HepG2 (cell line): ENCODE measurements around the gene RTP2. TPM values are rescaled to one million over a fixed set of nuclear protein-coding genes. Genes with fewer than 3 reads are reported as not detected.
A peak's percentile ranks its signal among the peaks of the same experiment; 100 is the strongest.

Source experiments
- ASH2L ChIP-seq: fragments of 300-600, 200-600 bp; sonication (generic); IDR thresholded peaks from 2 replicates; pipeline ENCODE4 v1.7.0; 2017; ENCODE audit warnings: low read depth, mild to moderate bottlenecking, moderate library complexity, mixed read lengths, low read length; ENCODE audit not compliant: insufficient read length
- ATF7 ChIP-seq, 2 experiments: fragments of 450-650 bp in 1 of 2; sonication (generic) in 1 of 2; formaldehyde crosslinking in 1 of 2; IDR thresholded peaks; 2 replicates each; pipeline versions ENCODE4 v1.4.0 to v1.6.1; 2016 to 2020; ENCODE audit warnings: antibody characterized with exemption in 1 of 2, mild to moderate bottlenecking in 1 of 2, missing genetic modification reagents in 1 of 2
- ATM ChIP-seq: fragments of 450-650 bp; IDR thresholded peaks from 2 replicates; pipeline ENCODE4 v1.7.1; 2017; ENCODE audit warnings: mild to moderate bottlenecking, borderline replicate concordance
- GMEB1 ChIP-seq: sonication (generic); formaldehyde crosslinking; IDR thresholded peaks from 2 replicates; pipeline ENCODE4 v1.5.1; 2020; ENCODE audit warnings: missing genetic modification reagents, mild to moderate bottlenecking, borderline replicate concordance
- HCFC1 ChIP-seq: fragments of 150-350 bp; IDR thresholded peaks from 2 replicates; pipeline ENCODE4 v1.6.1; 2014; ENCODE audit warnings: low read depth, low read length
- HES4 ChIP-seq: sonication (generic); formaldehyde crosslinking; IDR thresholded peaks from 2 replicates; pipeline ENCODE4 v1.9.0; 2021; ENCODE audit warnings: mild to moderate bottlenecking, missing genetic modification reagents, borderline replicate concordance
- HNRNPL ChIP-seq: fragments of 200-400 bp; formaldehyde crosslinking; IDR thresholded peaks from 2 replicates; pipeline ENCODE4 v1.6.1; 2017; ENCODE audit warnings: mild to moderate bottlenecking, low read depth, low read length
- HNRNPLL ChIP-seq: fragments of 200-400 bp; formaldehyde crosslinking; IDR thresholded peaks from 2 replicates; pipeline ENCODE4 v1.6.1; 2017; ENCODE audit warnings: mild to moderate bottlenecking, low read depth, low read length; ENCODE audit not compliant: poor library complexity, severe bottlenecking
- KLF15 ChIP-seq: sonication (generic); formaldehyde crosslinking; IDR thresholded peaks from 2 replicates; pipeline ENCODE4 v1.8.1; 2023; ENCODE audit warnings: borderline replicate concordance, mild to moderate bottlenecking, inconsistent platforms, missing genetic modification reagents, mixed read lengths
- MIER3 ChIP-seq: IDR thresholded peaks from 2 replicates; pipeline ENCODE4 v1.6.1; 2016; ENCODE audit warnings: missing compliant biosample characterization, borderline replicate concordance
- NCOA2 ChIP-seq: sonication (generic); formaldehyde crosslinking; IDR thresholded peaks from 2 replicates; pipeline ENCODE4 v1.8.0; 2022; ENCODE audit warnings: inconsistent platforms
- PCBP1 ChIP-seq: fragments of 200-400 bp; formaldehyde crosslinking; IDR thresholded peaks from 2 replicates; pipeline ENCODE4 v1.6.1; 2017; ENCODE audit warnings: mild to moderate bottlenecking, low read depth, low read length, borderline replicate concordance
- PRPF4 ChIP-seq: fragments of 200-400 bp; formaldehyde crosslinking; IDR thresholded peaks from 2 replicates; pipeline ENCODE4 v1.6.1; 2016; ENCODE audit warnings: low read length, low read depth; ENCODE audit not compliant: poor library complexity, severe bottlenecking
- SATB2 ChIP-seq: sonication (generic); formaldehyde crosslinking; IDR thresholded peaks from 2 replicates; pipeline ENCODE4 v1.5.0; 2020; ENCODE audit warnings: missing genetic modification reagents
- SNAI1 ChIP-seq: sonication (generic); formaldehyde crosslinking; IDR thresholded peaks from 2 replicates; pipeline ENCODE4 v1.5.0; 2020; ENCODE audit warnings: mild to moderate bottlenecking, missing genetic modification reagents, borderline replicate concordance
- SP4 ChIP-seq: sonication (generic); formaldehyde crosslinking; IDR thresholded peaks from 2 replicates; pipeline ENCODE4 v1.8.1; 2023; ENCODE audit warnings: mild to moderate bottlenecking, missing genetic modification reagents
- STAT5B ChIP-seq: sonication (generic); formaldehyde crosslinking; IDR thresholded peaks from 2 replicates; pipeline ENCODE4 v1.4.0; 2020; ENCODE audit warnings: missing genetic modification reagents
- TAF15 ChIP-seq: fragments of 200-400 bp; formaldehyde crosslinking; IDR thresholded peaks from one replicate; pipeline ENCODE4 v1.6.1; 2018; ENCODE audit warnings: mild to moderate bottlenecking, low read depth, low read length; ENCODE audit not compliant: poor library complexity, severe bottlenecking
- YEATS4 ChIP-seq: sonication (generic); formaldehyde crosslinking; IDR thresholded peaks from 2 replicates; pipeline ENCODE4 v1.4.0; 2020; ENCODE audit warnings: missing genetic modification reagents, borderline replicate concordance
- ZFP82 ChIP-seq: sonication (generic); formaldehyde crosslinking; IDR thresholded peaks from 2 replicates; pipeline ENCODE4 v1.5.1; 2020; ENCODE audit warnings: mild to moderate bottlenecking, missing genetic modification reagents, borderline replicate concordance
- ZNF30 ChIP-seq: sonication (generic); formaldehyde crosslinking; IDR thresholded peaks from 2 replicates; pipeline ENCODE4 v1.5.0; 2020; ENCODE audit warnings: mild to moderate bottlenecking, missing genetic modification reagents
- ZNF550 ChIP-seq: sonication (generic); formaldehyde crosslinking; IDR thresholded peaks from 2 replicates; pipeline ENCODE4 v1.4.0; 2020; ENCODE audit warnings: mild to moderate bottlenecking, missing genetic modification reagents, borderline replicate concordance
- ZNF629 ChIP-seq: sonication (generic); formaldehyde crosslinking; conservative IDR thresholded peaks from 2 replicates; pipeline ENCODE4 v1.5.0; 2020; ENCODE audit warnings: missing genetic modification reagents
- ZNF670 ChIP-seq: sonication (generic); formaldehyde crosslinking; IDR thresholded peaks from 2 replicates; pipeline ENCODE4 v1.8.0; 2022; ENCODE audit warnings: mild to moderate bottlenecking, missing genetic modification reagents, borderline replicate concordance
- ZNF839 ChIP-seq: sonication (generic); formaldehyde crosslinking; IDR thresholded peaks from 2 replicates; pipeline ENCODE4 v1.4.0; 2020; ENCODE audit warnings: missing genetic modification reagents, mild to moderate bottlenecking, borderline replicate concordance
- polyA plus RNA-seq, 8 experiments: library from polyadenylated mRNA; depleted of rRNA in 3 of 8; stranded (reverse) in 7 of 8; unstranded in 1 of 8; fragments of >200 nt; fragmentation: Illumina TruSeq in 4 of 8; extraction: Trizol in 4 of 8; gene quantifications; 2 replicates each; pipeline versions ENCODE4 v1.2.1 to v1.2.3, GENCODE V29; 2011 to 2016; ENCODE audit warnings: low read depth in 4 of 8, missing spikeins in 1 of 8, mixed read lengths in 1 of 8; ENCODE audit not compliant: insufficient read depth in 1 of 8
- total RNA-seq, 5 experiments: library from RNA; depleted of rRNA; stranded (reverse); fragments of >200 nt; fragmentation: Illumina TruSeq; extraction: Trizol; gene quantifications; 2 replicates each; pipeline ENCODE4 v1.2.3, GENCODE V29; 2016; ENCODE audit warnings: low read depth in 1 of 5

Gene RTP2
- total and polyA plus RNA-seq, 2 of the 13 experiments (the other 11 are each of a cell fraction or from before 2014, with no cell fraction given) = not detected

GRCh38 chr3:187669675-187670504 lies 32.5 kb downstream of the RTP2 start, which contains the start of gene SST (continued):
- TF ChIP-seq ZNF670 (CRISPR knock-in tag) (peak; percentile 69; the same call in 1 of the 2 replicates), ZNF550 (CRISPR knock-in tag) (no peak), HNRNPLL (no peak), ZNF30 (peak; percentile 98), KLF15 (CRISPR knock-in tag) (peak; percentile 97), PRPF4 (no peak), ASH2L (no peak), ATM (no peak), NCOA2 (CRISPR knock-in tag) (peak; percentile 86), PCBP1 (no peak), HNRNPL (no peak), HCFC1 (no peak), MIER3 (CRISPR knock-in tag) (peak; percentile 82; the same call in 1 of the 2 replicates), ZNF839 (CRISPR knock-in tag) (no peak), GMEB1 (CRISPR knock-in tag) (no peak), ZNF629 (CRISPR knock-in tag) (peak; percentile 62; the same call in 1 of the 2 replicates), YEATS4 (CRISPR knock-in tag) (peak; percentile 57; the same call in 1 of the 2 replicates), ATF7 (IDR thresholded peaks at IDR 0.05) (no peak), ATF7 (CRISPR knock-in tag; IDR thresholded peaks at IDR 0.05) (no peak), SP4 (CRISPR knock-in tag) (peak; percentile 49; the same call in 1 of the 2 replicates), HES4 (peak; percentile 98), STAT5B (peak; percentile 99), SNAI1 (0 out of 2 replicates have a peak, but pooled peaks have one; percentile 57), TAF15 (no peak), SATB2 (CRISPR knock-in tag) (peak; percentile 99), ZFP82 (peak; percentile 94)
